ENCODE data around the gene RPL5. TPM values are rescaled to one million over a fixed set of nuclear protein-coding genes. Genes with fewer than 3 reads are reported as not detected.

RPL5 gene
- total and polyA plus RNA-seq, 4 donors = 778 to 3,435 (median 1,388) TPM

DNA sequence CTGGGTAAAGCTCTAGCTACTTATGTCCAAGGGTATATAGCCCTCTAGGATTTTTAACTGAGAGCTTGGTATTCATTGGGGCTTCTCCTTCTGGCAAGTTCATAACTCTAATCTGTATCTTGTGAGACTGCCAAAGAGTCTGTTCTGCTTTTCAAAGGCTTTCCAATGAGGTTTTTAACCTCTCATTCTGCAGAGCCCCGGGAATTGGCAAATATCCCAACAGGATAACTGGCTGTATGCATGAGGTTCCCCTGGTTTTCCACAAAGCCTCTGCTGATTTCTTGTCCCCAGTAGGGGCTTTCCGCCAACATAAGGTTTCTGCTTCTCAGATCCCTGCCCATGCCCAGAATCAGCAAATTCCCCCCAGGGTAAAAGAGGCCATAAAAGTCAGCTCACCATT lies 40.9 kb downstream of the RPL5 start:
- intact Hi-C loops (cut with DNase I) = no loop called here
- H3K9me3 ChIP-seq (ENCODE audit: control insufficient read depth, low read length) = no peaks in the 10 kb centered on the region
- WGBS, 2 donors = 69% methylated on average over 2 of the region's 2 CpGs

GRCh38 chr1:92874987-92875386 lies 43.1 kb downstream of the RPL5 start:
- ATAC-seq (ENCODE audit: low FRiP score) = no peak
- 80 to 86% methylated on average over 2 of the region's 2 CpGs for WGBS, 2 donors
- no peaks in the 10 kb centered on the region for H3K4me1 ChIP-seq (ENCODE audit: control insufficient read depth in 1 of 2, insufficient read depth in 2 of 2, low read length in 2 of 2)

More for the DNA sequence above, 40.9 kb downstream of the RPL5 start:
- ATAC-seq (ENCODE audit: low FRiP score) (no peak), DNase-seq (no peak)
- Histone ChIP-seq H3K36me3 (ENCODE audit: control insufficient read depth in 1 of 2, insufficient read depth in 2 of 2, low read length in 1 of 2) (peaks cover 0 to 2% of the 10 kb centered on the region in 2 donors), H3K4me3 (ENCODE audit: low read length in 2 of 2) (no peak overlapping the region), H3K27ac (ENCODE audit: low read depth in 1 of 2, low read length in 2 of 2) (no peak overlapping the region), H3K27me3 (ENCODE audit: control insufficient read depth in 1 of 2, insufficient read depth in 2 of 2, low read length in 1 of 2) (no peaks in the 10 kb centered on the region), H3K4me1 (ENCODE audit: control insufficient read depth in 1 of 2, insufficient read depth in 2 of 2, low read length in 2 of 2) (no peaks in the 10 kb centered on the region)

GRCh38 chr1:92876351-92876750 lies 44.5 kb downstream of the RPL5 start:
- DNase-seq = no peak
- WGBS, 2 donors = 95 to 96% methylated on average over 4 of the region's 4 CpGs
- no peak overlapping the region for H3K27ac ChIP-seq (ENCODE audit: low read depth in 1 of 2, low read length in 2 of 2)
- intact Hi-C loops (cut with DNase I) = no loop called here
- H3K4me1 ChIP-seq (ENCODE audit: control insufficient read depth in 1 of 2, insufficient read depth in 2 of 2, low read length in 2 of 2) = no peaks in the 10 kb centered on the region
- ATAC-seq (ENCODE audit: low FRiP score) = no peak
- no peak overlapping the region for H3K4me3 ChIP-seq (ENCODE audit: low read length in 2 of 2)
- H3K9me3 ChIP-seq (ENCODE audit: control insufficient read depth, low read length) = no peaks in the 10 kb centered on the region
- H3K36me3 ChIP-seq (ENCODE audit: control insufficient read depth in 1 of 2, insufficient read depth in 2 of 2, low read length in 1 of 2) = peaks cover 0 to 2% of the 10 kb centered on the region in 2 donors
- H3K27me3 ChIP-seq (ENCODE audit: control insufficient read depth in 1 of 2, insufficient read depth in 2 of 2, low read length in 1 of 2) = no peaks in the 10 kb centered on the region

More at GRCh38 chr1:92874987-92875386, 43.1 kb downstream of the RPL5 start:
- Histone ChIP-seq H3K9me3 (ENCODE audit: control insufficient read depth, low read length) (no peaks in the 10 kb centered on the region), H3K4me3 (ENCODE audit: low read length in 2 of 2) (no peak overlapping the region), H3K36me3 (ENCODE audit: control insufficient read depth in 1 of 2, insufficient read depth in 2 of 2, low read length in 1 of 2) (peaks cover 0 to 2% of the 10 kb centered on the region in 2 donors), H3K27me3 (ENCODE audit: control insufficient read depth in 1 of 2, insufficient read depth in 2 of 2, low read length in 1 of 2) (no peaks in the 10 kb centered on the region), H3K27ac (ENCODE audit: low read depth in 1 of 2, low read length in 2 of 2) (no peak overlapping the region)
- no peak for DNase-seq
- intact Hi-C loops (cut with DNase I) = no loop called here

DNA sequence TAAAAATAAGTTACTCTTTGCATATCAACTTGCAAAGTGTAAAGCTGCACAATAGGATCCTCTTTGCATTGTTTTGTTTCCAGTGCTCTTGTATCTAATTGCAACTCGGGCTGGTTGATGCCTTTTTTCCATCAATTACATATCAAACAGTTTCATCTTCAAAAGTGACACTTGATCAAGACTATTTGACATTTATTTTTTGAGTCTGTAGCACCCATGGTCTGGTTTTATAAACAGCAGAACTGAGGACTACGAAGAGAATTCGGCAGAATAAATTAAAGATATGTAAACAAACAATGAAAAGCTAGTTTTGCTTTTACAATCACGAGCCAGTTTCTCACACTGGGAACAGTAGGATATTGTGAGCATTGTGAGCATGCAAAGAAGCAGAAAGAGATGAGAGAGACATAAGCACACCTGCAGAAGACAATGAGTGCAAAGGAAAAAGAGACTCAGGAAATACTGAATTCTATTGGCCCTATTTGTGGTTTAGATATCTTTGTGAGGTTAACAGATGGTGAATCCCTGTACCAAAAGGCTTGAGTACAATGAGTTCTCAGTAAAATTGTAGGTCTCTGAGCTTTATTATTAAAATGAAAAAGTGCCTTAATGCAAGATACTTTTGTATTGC lies 45.4 kb downstream of the RPL5 start:
- H3K36me3 ChIP-seq (ENCODE audit: control insufficient read depth in 1 of 2, insufficient read depth in 2 of 2, low read length in 1 of 2) = peaks cover 0 to 2% of the 10 kb centered on the region in 2 donors
- H3K4me3 ChIP-seq (ENCODE audit: low read length in 2 of 2) = no peak overlapping the region
- H3K27me3 ChIP-seq (ENCODE audit: control insufficient read depth in 1 of 2, insufficient read depth in 2 of 2, low read length in 1 of 2) = no peaks in the 10 kb centered on the region
- intact Hi-C loops (cut with DNase I) = no loop called here
- H3K9me3 ChIP-seq (ENCODE audit: control insufficient read depth, low read length) = no peaks in the 10 kb centered on the region
- WGBS, 2 donors = 58 to 61% methylated on average over 4 of the region's 4 CpGs
- ATAC-seq (ENCODE audit: low FRiP score) (no peak), DNase-seq (no peak)
- H3K27ac ChIP-seq (ENCODE audit: low read depth in 1 of 2, low read length in 2 of 2) = no peak overlapping the region
- H3K4me1 ChIP-seq (ENCODE audit: control insufficient read depth in 1 of 2, insufficient read depth in 2 of 2, low read length in 2 of 2) = no peaks in the 10 kb centered on the region

DNA sequence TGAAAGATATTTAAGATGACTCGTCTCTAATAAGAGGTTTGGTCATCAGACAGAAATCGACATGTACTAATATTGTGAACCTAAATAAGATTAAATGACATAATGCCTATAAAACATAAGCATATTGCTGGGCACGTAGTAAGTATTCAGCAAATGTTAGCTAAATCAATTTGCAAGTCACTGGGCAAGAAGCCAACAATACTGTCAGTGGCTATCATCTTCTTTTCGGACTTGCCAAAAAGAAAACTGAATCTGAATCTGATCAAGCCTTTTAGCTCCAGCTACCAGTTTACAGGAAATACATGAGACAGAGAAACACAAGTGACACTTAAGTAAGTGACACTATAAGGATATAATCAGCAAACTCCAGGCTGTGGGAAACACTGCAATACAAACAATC lies 46.0 kb downstream of the RPL5 start:
- H3K36me3 ChIP-seq (ENCODE audit: control insufficient read depth in 1 of 2, insufficient read depth in 2 of 2, low read length in 1 of 2) = peaks cover 0 to under 1% of the 10 kb centered on the region in 2 donors
- no peak overlapping the region for H3K4me3 ChIP-seq (ENCODE audit: low read length in 2 of 2)
- no peaks in the 10 kb centered on the region for H3K9me3 ChIP-seq (ENCODE audit: control insufficient read depth, low read length)
- no peaks in the 10 kb centered on the region for H3K4me1 ChIP-seq (ENCODE audit: control insufficient read depth in 1 of 2, insufficient read depth in 2 of 2, low read length in 2 of 2)
- 81 to 84% methylated on average over 4 of the region's 4 CpGs for WGBS, 2 donors
- no peak overlapping the region for H3K27ac ChIP-seq (ENCODE audit: low read depth in 1 of 2, low read length in 2 of 2)
- no peak for DNase-seq
- ATAC-seq (ENCODE audit: low FRiP score) = no peak
- no peaks in the 10 kb centered on the region for H3K27me3 ChIP-seq (ENCODE audit: control insufficient read depth in 1 of 2, insufficient read depth in 2 of 2, low read length in 1 of 2)
- intact Hi-C loops (cut with DNase I) = no loop called here

- DNase-seq = no peak
- Histone ChIP-seq H3K27ac (ENCODE audit: low read depth in 1 of 2, low read length in 2 of 2) (no peak overlapping the region), H3K4me1 (ENCODE audit: control insufficient read depth in 1 of 2, insufficient read depth in 2 of 2, low read length in 2 of 2) (no peaks in the 10 kb centered on the region), H3K27me3 (ENCODE audit: control insufficient read depth in 1 of 2, insufficient read depth in 2 of 2, low read length in 1 of 2) (no peaks in the 10 kb centered on the region), H3K9me3 (ENCODE audit: control insufficient read depth, low read length) (no peaks in the 10 kb centered on the region), H3K36me3 (ENCODE audit: control insufficient read depth in 1 of 2, insufficient read depth in 2 of 2, low read length in 1 of 2) (no peaks in the 10 kb centered on the region), H3K4me3 (ENCODE audit: low read length in 2 of 2) (no peak overlapping the region)
- WGBS, 2 donors = 51 to 57% methylated on average over 4 of the region's 4 CpGs
- intact Hi-C loops (cut with DNase I) = no loop called here
- ATAC-seq (ENCODE audit: low FRiP score) = no peak
Observed at GRCh38 chr1:92879316-92879968, 47.6 kb downstream of the RPL5 start.

- 60 to 66% methylated on average over 3 of the region's 3 CpGs for WGBS, 2 donors
- Histone ChIP-seq H3K27me3 (ENCODE audit: control insufficient read depth in 1 of 2, insufficient read depth in 2 of 2, low read length in 1 of 2) (no peaks in the 10 kb centered on the region), H3K9me3 (ENCODE audit: control insufficient read depth, low read length) (no peaks in the 10 kb centered on the region), H3K27ac (ENCODE audit: low read depth in 1 of 2, low read length in 2 of 2) (no peak overlapping the region), H3K4me1 (ENCODE audit: control insufficient read depth in 1 of 2, insufficient read depth in 2 of 2, low read length in 2 of 2) (no peaks in the 10 kb centered on the region), H3K4me3 (ENCODE audit: low read length in 2 of 2) (no peak overlapping the region), H3K36me3 (ENCODE audit: control insufficient read depth in 1 of 2, insufficient read depth in 2 of 2, low read length in 1 of 2) (no peaks in the 10 kb centered on the region)
- DNase-seq = no peak
- ATAC-seq (ENCODE audit: low FRiP score) = no peak
- intact Hi-C loops (cut with DNase I) = no loop called here
Observed at GRCh38 chr1:92881391-92881790, 49.6 kb downstream of the RPL5 start.

GRCh38 chr1:92882819-92883218 lies 51.0 kb downstream of the RPL5 start:
- 39 to 43% methylated on average over 1 of the region's 1 CpG for WGBS, 2 donors
- ATAC-seq (ENCODE audit: low FRiP score) = no peak
- intact Hi-C loops (cut with DNase I) = no loop called here
- H3K4me3 ChIP-seq (ENCODE audit: low read length in 2 of 2) = no peak overlapping the region
- no peaks in the 10 kb centered on the region for H3K4me1 ChIP-seq (ENCODE audit: control insufficient read depth in 1 of 2, insufficient read depth in 2 of 2, low read length in 2 of 2)
- no peaks in the 10 kb centered on the region for H3K27me3 ChIP-seq (ENCODE audit: control insufficient read depth in 1 of 2, insufficient read depth in 2 of 2, low read length in 1 of 2)
- no peaks in the 10 kb centered on the region for H3K36me3 ChIP-seq (ENCODE audit: control insufficient read depth in 1 of 2, insufficient read depth in 2 of 2, low read length in 1 of 2)
- DNase-seq = no peak
- H3K27ac ChIP-seq (ENCODE audit: low read depth in 1 of 2, low read length in 2 of 2) = no peak overlapping the region
- H3K9me3 ChIP-seq (ENCODE audit: control insufficient read depth, low read length) = no peaks in the 10 kb centered on the region

- no peaks in the 10 kb centered on the region for H3K36me3 ChIP-seq (ENCODE audit: control insufficient read depth in 1 of 2, insufficient read depth in 2 of 2, low read length in 1 of 2)
- intact Hi-C loops (cut with DNase I) = no loop called here
- no peak overlapping the region for H3K4me3 ChIP-seq (ENCODE audit: low read length in 2 of 2)
- H3K27me3 ChIP-seq (ENCODE audit: control insufficient read depth in 1 of 2, insufficient read depth in 2 of 2, low read length in 1 of 2) = no peaks in the 10 kb centered on the region
- no peaks in the 10 kb centered on the region for H3K4me1 ChIP-seq (ENCODE audit: control insufficient read depth in 1 of 2, insufficient read depth in 2 of 2, low read length in 2 of 2)
- H3K9me3 ChIP-seq (ENCODE audit: control insufficient read depth, low read length) = no peaks in the 10 kb centered on the region
- ATAC-seq (ENCODE audit: low FRiP score) = no peak
- DNase-seq = no peak
- no peak overlapping the region for H3K27ac ChIP-seq (ENCODE audit: low read depth in 1 of 2, low read length in 2 of 2)
Observed at GRCh38 chr1:92883297-92883696, 51.5 kb downstream of the RPL5 start.
